Measurements from ENCODE around the gene TOM1L2. TPM values are rescaled to one million over a fixed set of nuclear protein-coding genes. Genes with fewer than 3 reads are reported as not detected.

The TOM1L2 gene
- total and polyA plus RNA-seq, 2 of the 4 experiments (the other 2 are of a cell fraction): 34.4 to 51.7 TPM

DNA sequence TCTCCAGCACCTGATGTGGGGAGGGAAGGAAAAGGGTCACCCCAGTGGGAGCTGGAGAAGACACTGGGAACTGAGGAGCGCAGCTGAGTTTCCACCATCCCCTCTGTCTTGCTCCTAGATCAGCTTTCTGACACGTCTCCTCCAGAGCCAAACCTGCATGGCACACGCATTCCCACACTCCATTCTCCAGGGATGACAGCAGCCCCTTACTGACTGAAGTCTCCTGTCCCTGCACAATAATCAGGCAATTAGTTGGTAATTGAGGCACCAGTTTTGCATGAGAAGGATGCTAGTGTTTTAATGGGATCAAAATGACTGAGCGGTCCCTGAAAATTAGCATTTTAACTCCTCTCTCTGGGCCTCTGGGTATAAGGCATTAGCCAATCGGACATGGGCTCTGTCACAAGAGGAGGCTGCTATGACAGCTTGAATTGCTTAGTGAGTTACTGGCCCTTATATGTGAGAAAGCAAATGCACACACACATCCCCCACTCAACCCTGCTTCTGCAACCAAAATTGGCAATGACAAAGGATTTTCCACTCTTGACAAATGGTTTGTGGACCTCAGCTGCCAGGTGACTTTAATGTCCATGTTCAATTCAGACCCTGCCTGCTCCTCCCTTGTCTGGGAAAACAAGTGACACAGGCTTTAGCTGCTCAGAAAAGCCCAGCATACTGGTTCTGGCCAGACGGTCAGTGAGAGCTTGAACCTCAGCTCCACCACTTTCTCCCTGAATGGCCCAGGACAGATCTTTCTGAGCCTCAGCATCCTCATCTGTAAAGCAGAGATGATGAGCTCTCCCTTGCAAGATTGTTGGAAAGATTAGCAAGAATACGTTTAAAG, 78.2 kb downstream of the TOM1L2 start (continued):
- TF ChIP-seq, protein P1, sequence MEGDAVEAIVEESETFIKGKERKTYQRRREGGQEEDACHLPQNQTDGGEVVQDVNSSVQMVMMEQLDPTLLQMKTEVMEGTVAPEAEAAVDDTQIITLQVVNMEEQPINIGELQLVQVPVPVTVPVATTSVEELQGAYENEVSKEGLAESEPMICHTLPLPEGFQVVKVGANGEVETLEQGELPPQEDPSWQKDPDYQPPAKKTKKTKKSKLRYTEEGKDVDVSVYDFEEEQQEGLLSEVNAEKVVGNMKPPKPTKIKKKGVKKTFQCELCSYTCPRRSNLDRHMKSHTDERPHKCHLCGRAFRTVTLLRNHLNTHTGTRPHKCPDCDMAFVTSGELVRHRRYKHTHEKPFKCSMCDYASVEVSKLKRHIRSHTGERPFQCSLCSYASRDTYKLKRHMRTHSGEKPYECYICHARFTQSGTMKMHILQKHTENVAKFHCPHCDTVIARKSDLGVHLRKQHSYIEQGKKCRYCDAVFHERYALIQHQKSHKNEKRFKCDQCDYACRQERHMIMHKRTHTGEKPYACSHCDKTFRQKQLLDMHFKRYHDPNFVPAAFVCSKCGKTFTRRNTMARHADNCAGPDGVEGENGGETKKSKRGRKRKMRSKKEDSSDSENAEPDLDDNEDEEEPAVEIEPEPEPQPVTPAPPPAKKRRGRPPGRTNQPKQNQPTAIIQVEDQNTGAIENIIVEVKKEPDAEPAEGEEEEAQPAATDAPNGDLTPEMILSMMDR (conservative IDR thresholded peaks at IDR 0.05; ENCODE audit: low read depth, low read length): no peak

DNA sequence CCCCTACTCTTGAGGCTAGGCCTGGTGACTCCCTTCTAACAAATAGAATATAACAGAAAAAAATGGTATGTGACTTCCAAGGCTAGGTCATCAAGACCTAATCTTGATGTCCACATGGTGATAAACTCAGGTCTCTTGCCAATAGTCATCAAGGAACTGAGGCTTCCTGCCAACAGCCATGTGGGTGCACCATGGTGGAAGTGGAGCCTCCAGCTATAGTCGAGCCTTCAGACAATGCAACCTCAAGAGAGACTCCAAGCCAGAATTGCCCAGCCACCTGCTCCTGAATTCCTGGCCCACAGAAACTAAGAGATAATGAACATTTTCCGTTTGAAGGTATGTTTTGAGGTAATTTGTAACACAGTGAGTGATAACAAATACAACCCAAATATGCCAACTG, 79.5 kb downstream of the TOM1L2 start:
- H3K9me1 ChIP-seq (ENCODE audit: insufficient read depth, low read length): peaks cover 3% of the 10 kb centered on the region
- no peak overlapping the region for H4K5ac ChIP-seq (ENCODE audit: low read depth, low read length)
- no peak overlapping the region for H3K4me3 ChIP-seq (ENCODE audit: insufficient read depth, low read depth, low read length)
- H4K8ac ChIP-seq (ENCODE audit: low read depth in 2 of 2, low read length in 2 of 2): no peak overlapping the region
- WGBS, 2 experiments (ENCODE audit: extremely low coverage in 2 of 2, insufficient read length in 1 of 2): no CpG with 5 or more reads among the region's 2 CpGs
- no peak overlapping the region for H2BK5ac ChIP-seq (ENCODE audit: low read depth, low read length, poor library complexity, severe bottlenecking)
- dilution Hi-C loops (cut with HindIII; ENCODE audit: low sequenced_read_pairs, unreplicated experiment): no loop called here
- H2AK9ac ChIP-seq (replicated peaks; ENCODE audit: low read depth, low read length, poor library complexity): no peak overlapping the region
- no peak overlapping the region for H3K23ac ChIP-seq (ENCODE audit: low read depth, low read length)
- DNase-seq (no peak), ATAC-seq (ENCODE audit: low read depth) (no peak)
- H3K9me3 ChIP-seq (ENCODE audit: control insufficient read depth, insufficient read depth, low read length): no peaks in the 10 kb centered on the region
- TF ChIP-seq MAFK (IDR thresholded peaks at IDR 0.05; ENCODE audit: low read depth, low read length) (no peak), RCOR1 (IDR thresholded peaks at IDR 0.05; ENCODE audit: insufficient replicate concordance, low read length) (no peak), NFE2L2 (IDR thresholded peaks at IDR 0.05; ENCODE audit: low read depth, low read length) (no peak), SMC3 (IDR thresholded peaks at IDR 0.05; ENCODE audit: low read depth, low read length) (no peak), RAD21 (IDR thresholded peaks at IDR 0.05; ENCODE audit: low read length) (no peak), MAZ (IDR thresholded peaks at IDR 0.05; ENCODE audit: borderline replicate concordance, low read depth, low read length) (no peak)
- H2BK20ac ChIP-seq (ENCODE audit: low read depth, low read length): no peak overlapping the region
- no peak overlapping the region for H3K14ac ChIP-seq (replicated peaks; ENCODE audit: low read depth, low read length)
- H3K56ac ChIP-seq (ENCODE audit: extremely low read depth, insufficient read depth, low read length): no peak overlapping the region
- H4K20me1 ChIP-seq (ENCODE audit: insufficient read depth, low read length): 0 out of 2 replicates have a peak, but pooled peaks cover 5% of the 10 kb centered on the region
- H3K79me1 ChIP-seq (ENCODE audit: low read depth in 1 of 2, low read length in 2 of 2): peaks cover 3 to 8% of the 10 kb centered on the region in 2 experiments; a peak in 2 of 4 replicates
- H2BK120ac ChIP-seq (ENCODE audit: low read depth, low read length): no peak overlapping the region
- no peak overlapping the region for H3K4me2 ChIP-seq (ENCODE audit: low read depth, low read length)
- BruUV-seq (replicated peaks): no TSS peak
- no peak overlapping the region for H2BK15ac ChIP-seq (ENCODE audit: low read depth, low read length)
- H3K36me3 ChIP-seq (ENCODE audit: control insufficient read depth, insufficient read depth, low read length): peaks cover 31% of the 10 kb centered on the region
- no peak overlapping the region for H2AK5ac ChIP-seq (ENCODE audit: low read depth, low read length)
- ChIA-PET CTCF (interaction anchor here (0.6 kb wide), 1 partner anchor 112 kb away, joined by 5 read pairs; no protein-coding TSS in a partner anchor), POLR2A (ENCODE audit: unreplicated experiment) (no interaction called here)
- no peak overlapping the region for H3K18ac ChIP-seq (ENCODE audit: low read depth, low read length)
- no peak overlapping the region for H3K9ac ChIP-seq (ENCODE audit: low read depth, low read length)
- intact Hi-C loops (cut with micrococcal nuclease): no loop called here
- H3K27ac ChIP-seq (ENCODE audit: insufficient read depth, low read length): no peak overlapping the region
- H2AFZ ChIP-seq (replicated peaks; ENCODE audit: low read length, poor library complexity): no peak overlapping the region
- no peaks in the 10 kb centered on the region for H3K27me3 ChIP-seq (ENCODE audit: control insufficient read depth, insufficient read depth, low read length)
- H3K4me1 ChIP-seq (ENCODE audit: control insufficient read depth, insufficient read depth, low read length): peaks cover 4% of the 10 kb centered on the region; the same call in 1 of the 2 replicates
- in situ Hi-C loops (cut with MboI; ENCODE audit: low sequenced_read_pairs): loop anchor here (5.0 to 25.0 kb wide), 2 partner anchors 140 to 530 kb away; no protein-coding TSS in a partner anchor
- H4K91ac ChIP-seq (ENCODE audit: insufficient read depth, low read depth, low read length): no peak overlapping the region
- no peak overlapping the region for H3K4ac ChIP-seq (ENCODE audit: low read depth, low read length)

Data from IMR-90 (cell line).